ENCODE measurements around the gene FREY1.

FREY1 gene

DNA sequence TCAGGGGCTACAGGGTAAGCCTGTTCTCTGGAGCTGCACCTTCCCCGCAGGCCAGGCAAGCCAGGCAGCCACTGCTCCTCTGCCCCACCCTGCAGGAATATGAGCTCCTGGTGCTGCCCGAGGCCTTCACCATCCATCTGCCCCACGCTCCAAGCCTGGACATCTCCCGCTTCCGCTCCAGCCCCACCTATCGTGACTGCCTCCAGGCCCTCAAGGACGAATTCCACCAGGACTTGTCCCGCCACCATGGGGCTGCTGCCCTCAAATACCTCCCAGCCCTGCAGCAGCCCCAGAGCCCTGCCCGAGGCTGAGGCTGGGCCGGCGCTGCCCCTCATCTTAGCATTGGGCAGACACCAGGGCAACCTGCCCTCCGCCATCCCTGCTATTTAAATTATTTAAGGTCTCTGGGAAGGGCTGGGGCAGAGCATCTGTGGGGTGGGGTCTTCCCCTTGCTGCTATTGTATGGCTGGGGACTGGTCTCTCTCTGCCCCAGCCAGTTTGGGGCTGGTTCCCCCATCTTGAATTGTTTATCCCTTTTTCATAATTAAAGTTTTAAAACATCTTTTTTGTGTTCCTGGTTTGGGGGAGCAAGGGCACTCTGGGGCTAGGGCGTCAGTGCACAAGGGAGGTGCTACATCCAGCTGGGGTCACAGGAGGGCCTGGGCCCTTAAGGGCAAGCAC is 21.6 kb upstream of the FREY1 start:
- no peak for DNase-seq

- DNase-seq, result no peak
Observed at GRCh38 chr11:45927684-45928413, 20.8 kb upstream of the FREY1 start.

- DNase-seq, result no peak
Observed at GRCh38 chr11:45927332-45927683, 20.2 kb upstream of the FREY1 start.

GRCh38 chr11:45926536-45927331 is 19.7 kb upstream of the FREY1 start:
- no peak for DNase-seq

DNA sequence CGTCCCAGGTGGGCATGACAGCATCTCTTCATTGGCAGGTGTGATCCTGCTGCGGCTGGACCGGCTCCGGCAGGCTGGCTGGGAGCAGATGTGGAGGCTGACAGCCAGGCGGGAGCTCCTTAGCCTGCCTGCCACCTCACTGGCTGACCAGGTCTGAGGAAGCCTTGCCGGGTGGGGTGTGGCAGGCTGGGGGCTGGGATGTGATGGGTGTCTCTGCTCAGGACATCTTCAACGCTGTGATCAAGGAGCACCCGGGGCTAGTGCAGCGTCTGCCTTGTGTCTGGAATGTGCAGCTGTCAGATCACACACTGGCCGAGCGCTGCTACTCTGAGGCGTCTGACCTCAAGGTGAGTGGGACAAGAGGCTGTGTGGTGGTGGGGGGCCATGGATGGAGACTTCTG is 18.9 kb upstream of the FREY1 start:
- no peak for DNase-seq

DNA sequence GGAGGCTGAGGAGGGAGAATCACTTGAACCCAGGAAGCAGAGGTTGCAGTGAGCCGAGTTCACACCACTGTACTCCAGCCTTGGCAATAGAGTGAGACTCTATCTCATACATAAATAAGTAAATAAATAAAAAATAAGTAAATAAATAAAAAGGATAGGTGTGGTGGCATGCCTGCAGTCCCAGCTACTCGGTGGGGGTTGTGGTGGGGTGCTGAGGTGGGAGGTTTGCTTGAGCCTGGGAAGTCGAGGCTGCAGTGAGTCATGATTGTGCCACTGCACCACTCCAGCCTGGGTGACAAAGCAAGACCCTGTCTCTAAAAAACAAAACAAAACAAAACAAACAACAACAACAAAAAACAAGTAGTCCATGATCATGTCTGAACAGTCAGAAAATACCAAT is 18.5 kb upstream of the FREY1 start:
- DNase-seq, result no peak

DNA sequence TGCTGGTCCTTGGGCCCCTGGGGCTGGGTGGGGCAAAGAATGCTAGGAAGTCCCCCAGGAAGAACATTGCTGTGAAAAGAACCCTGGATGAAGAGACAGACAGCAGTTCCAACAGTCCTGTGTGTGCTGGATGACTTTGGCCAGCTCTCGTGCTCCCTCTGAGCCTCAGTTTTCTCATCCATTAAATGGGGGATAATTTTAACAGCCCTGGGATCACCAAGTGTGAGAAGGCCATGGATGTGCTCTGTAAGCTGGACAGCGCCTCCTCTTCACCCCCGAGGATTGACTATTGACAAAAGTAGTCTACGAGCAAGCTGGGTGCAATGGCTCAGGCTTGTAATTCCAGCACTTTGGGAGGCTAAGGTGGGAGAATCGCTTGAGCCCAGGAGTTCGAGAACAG is 17.9 kb upstream of the FREY1 start:
- DNase-seq, result no peak

GRCh38 chr11:45924036-45924915 is 17.2 kb upstream of the FREY1 start:
- DNase-seq, result no peak

GRCh38 chr11:45922425-45923082 is 15.5 kb upstream of the FREY1 start, which contains the start of gene LARGE2:
TSS of gene LARGE2 (plus strand) at chr11:45922656. CDS start at chr11:45922883, 227 bp downstream.
- peak; percentile 29 for DNase-seq

GRCh38 chr11:45921561-45922424 is 14.7 kb upstream of the FREY1 start:
- no peak for DNase-seq

GRCh38 chr11:45920531-45921477 is 13.7 kb upstream of the FREY1 start:
- DNase-seq, result no peak

GRCh38 chr11:45919806-45920530 is 12.9 kb upstream of the FREY1 start:
- no peak for DNase-seq

- no peak for DNase-seq
Observed at GRCh38 chr11:45918962-45919675, 12.0 kb upstream of the FREY1 start.

DNA sequence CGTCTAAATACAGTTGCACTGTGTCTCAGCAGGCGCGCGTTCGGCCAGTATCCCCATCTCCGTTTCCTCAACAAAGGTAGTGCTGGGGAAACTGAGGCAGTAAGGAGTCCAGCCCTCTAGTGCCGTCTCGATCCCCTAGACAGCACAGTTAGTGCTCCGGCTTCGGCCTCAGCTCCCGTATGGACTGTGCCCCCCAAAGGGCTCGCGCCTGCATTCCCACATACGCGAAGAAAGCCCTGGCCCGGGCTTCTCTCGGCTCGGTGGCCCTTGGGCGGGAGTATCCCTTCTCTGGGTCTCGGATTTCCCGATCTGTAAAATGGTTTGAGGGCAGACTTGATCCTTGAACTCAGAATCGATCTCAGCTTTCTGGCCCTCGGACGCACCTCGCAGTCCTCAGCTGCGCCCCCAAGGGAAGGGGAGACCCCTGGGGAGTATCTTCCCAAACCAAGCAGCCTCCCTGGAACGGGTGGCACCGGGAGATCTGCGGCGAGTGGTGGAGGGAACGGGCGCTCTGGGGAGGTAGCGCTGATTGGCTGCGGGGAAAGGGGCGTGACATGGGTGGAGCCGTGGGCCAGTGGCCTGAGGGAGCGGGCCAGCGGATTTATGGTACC is 11.4 kb upstream of the FREY1 start:
- peak; percentile 68 for DNase-seq

DNA sequence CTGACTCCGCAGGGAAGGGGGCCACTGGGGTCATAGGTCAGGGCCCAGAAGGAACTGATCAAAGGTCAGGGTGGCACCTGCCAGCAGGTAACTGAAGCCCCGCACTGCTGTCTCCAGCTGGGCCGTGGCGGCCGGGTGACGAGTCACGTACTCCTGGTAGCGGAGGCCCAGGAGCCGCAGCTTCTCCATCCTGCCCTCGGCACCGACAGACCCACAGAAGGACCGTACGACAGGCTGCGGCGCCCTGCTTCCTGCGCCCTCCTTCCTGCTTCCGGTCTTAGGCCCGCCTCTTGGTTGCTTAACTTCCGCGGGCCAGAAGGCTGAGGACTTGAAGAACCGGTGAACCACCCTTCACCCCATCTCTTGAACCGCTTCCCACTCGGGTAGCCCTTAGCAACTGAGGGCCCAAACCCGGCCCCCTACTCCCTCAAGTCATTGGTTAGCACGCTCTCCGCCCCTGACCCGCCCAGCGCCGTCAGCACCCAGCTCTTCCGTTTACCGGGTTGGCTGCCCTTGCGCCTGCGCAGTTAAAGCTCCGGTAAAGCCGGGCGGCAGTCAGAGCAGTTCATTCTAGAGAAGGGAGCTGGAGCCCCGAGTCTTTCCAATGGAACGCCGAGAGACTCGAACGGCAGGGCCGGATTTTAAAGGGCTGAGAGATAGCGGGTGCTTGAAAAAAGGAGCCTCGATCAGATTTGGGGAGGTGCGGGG is 10.7 kb upstream of the FREY1 start, which contains the start of gene PEX16:
Gene PEX16, minus strand, starts transcription at position 255 of the 708 bp plus-strand sequence. Its CDS starts 66 bp downstream, at position 189.
- DNase-seq, result peak; percentile 98

DNA sequence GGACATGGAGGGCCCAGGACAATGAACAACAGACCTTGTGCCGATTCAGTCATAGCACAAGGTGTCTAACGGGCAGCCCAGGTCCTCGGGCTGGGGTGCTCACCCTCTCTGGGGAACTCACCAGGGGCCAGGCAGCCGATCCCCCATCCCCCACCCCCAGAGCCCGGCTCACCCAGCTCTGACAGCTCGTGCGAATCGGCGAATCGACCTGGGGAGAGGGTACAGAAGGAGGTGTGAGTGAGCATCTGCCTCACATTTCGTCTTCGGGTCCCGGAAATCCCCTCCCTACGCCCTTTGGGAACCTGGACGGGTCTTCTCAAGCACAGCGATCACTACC is 10.2 kb upstream of the FREY1 start:
- DNase-seq, result no peak

- DNase-seq, result no peak
Observed at GRCh38 chr11:45915446-45915845, 8.4 kb upstream of the FREY1 start.
